B cell (primary cell): ENCODE data around the gene ASMTL. TPM values are rescaled to one million over a fixed set of nuclear protein-coding genes. Genes with fewer than 3 reads are reported as not detected.
"Not testable (repeated sequence)": the region's sequence is repeated elsewhere in the genome, so short reads cannot be mapped to it uniquely, and the experiment has no call there.

Experiments used
- ATAC-seq: fragments of 200-7000 bp; cut with Tn5 transposase; one replicate; pipeline ENCODE4 v1.10.0; 2021; ENCODE audit warnings: low read depth, mild to moderate bottlenecking, moderate number of reproducible peaks, moderate library complexity
- CTCF ChIA-PET: fragments of 350-600 bp; sonication (Branson Sonifier 250); formaldehyde crosslinking; loops from one replicate; lab custom pipeline; 2021; ENCODE audit warnings: antibody characterized with exemption, inconsistent platforms; lab: Charles Lee
- POLR2A ChIA-PET: fragments of 350-600 bp; sonication (Branson Sonifier 250); formaldehyde crosslinking; loops from one replicate; lab custom pipeline; 2021; ENCODE audit warnings: antibody characterized with exemption; lab: Charles Lee
- DNase-seq: peaks from one replicate; pipeline ENCODE4 v3.0.0; 2013
- H2AFZ ChIP-seq: 2 replicates; pipeline ENCODE4 v1.6.1; 2012; ENCODE audit warnings: mild to moderate bottlenecking, low read depth, low read length; ENCODE audit not compliant: insufficient read depth, poor library complexity, severe bottlenecking
- H3K27ac ChIP-seq, 2 donors: 1 replicate in 1 of 2; 2 replicates in 1 of 2; pipeline ENCODE4 v1.5.1; 2012 to 2013; ENCODE audit warnings: low read length in 2 of 2, mild to moderate bottlenecking in 2 of 2, moderate library complexity in 1 of 2
- H3K27me3 ChIP-seq, 4 experiments: fragments of 200-600 bp in 1 of 4; sonication (generic) in 1 of 4; replicated peaks in 1 of 4; 1 replicate in 2 of 4; 2 replicates in 2 of 4; pipeline versions ENCODE4 v1.6.1 to v1.7.0; 2013 to 2016; ENCODE audit warnings: low read length in 3 of 4, mild to moderate bottlenecking in 2 of 4, mixed read lengths in 1 of 4, moderate library complexity in 1 of 4; ENCODE audit not compliant: insufficient read depth in 4 of 4, control insufficient read depth in 3 of 4; ENCODE audit errors: control extremely low read depth in 1 of 4
- H3K36me3 ChIP-seq, 2 experiments: replicated peaks in 1 of 2; 1 replicate in 1 of 2; 2 replicates in 1 of 2; pipeline versions ENCODE4 v1.6.1 to v1.7.1; 2013; ENCODE audit warnings: low read length in 1 of 2; ENCODE audit not compliant: insufficient read depth in 2 of 2, control insufficient read depth in 1 of 2; ENCODE audit errors: control extremely low read depth in 1 of 2, extremely low read depth in 1 of 2
- H3K4me1 ChIP-seq, 2 donors: fragments of 200-600 bp in 1 of 2; sonication (generic) in 1 of 2; 1 replicate in 1 of 2; 2 replicates in 1 of 2; pipeline versions ENCODE4 v1.5.1 to v1.6.1; 2013 to 2017; ENCODE audit warnings: low read length in 2 of 2; ENCODE audit not compliant: control insufficient read depth in 2 of 2, insufficient read depth in 2 of 2
- H3K4me2 ChIP-seq: replicated peaks from 2 replicates; pipeline ENCODE3; 2012; ENCODE audit warnings: mild to moderate bottlenecking, low read depth, low read length; ENCODE audit not compliant: poor library complexity, severe bottlenecking
- H3K4me3 ChIP-seq, 5 experiments: fragments of 200-600 bp in 1 of 5; sonication (generic) in 1 of 5; 1 replicate in 3 of 5; 2 replicates in 2 of 5; pipeline versions ENCODE4 v1.5.1 to v1.7.0; 2011 to 2016; ENCODE audit warnings: low read length in 4 of 5, mild to moderate bottlenecking in 4 of 5, low read depth in 2 of 5, control low read depth in 1 of 5, moderate library complexity in 1 of 5; ENCODE audit not compliant: insufficient read depth in 1 of 5; ENCODE audit errors: control extremely low read depth in 1 of 5, extremely low read depth in 1 of 5
- H3K79me2 ChIP-seq: fragments of 200-600 bp; sonication (generic); one replicate; pipeline ENCODE4 v1.6.0; 2016; ENCODE audit warnings: low read length; ENCODE audit not compliant: control insufficient read depth, insufficient read depth
- H3K9ac ChIP-seq: fragments of 200-600 bp; sonication (generic); 2 replicates; pipeline ENCODE4 v1.6.1; 2017; ENCODE audit warnings: mild to moderate bottlenecking, low read length, moderate library complexity
- H3K9me3 ChIP-seq, 3 donors: one replicate each; pipeline versions ENCODE4 v1.6.1 to v1.7.1; 2013; ENCODE audit warnings: low read length in 2 of 3; ENCODE audit not compliant: control insufficient read depth in 2 of 3, insufficient read depth in 1 of 3; ENCODE audit errors: control extremely low read depth in 1 of 3
- H4K20me1 ChIP-seq: 2 replicates; pipeline ENCODE4 v1.6.0; 2012; ENCODE audit warnings: mild to moderate bottlenecking, low read length; ENCODE audit not compliant: insufficient read depth, control insufficient read depth, poor library complexity, severe bottlenecking
- H3K27ac Mint-ChIP-seq: one replicate; pipeline ENCODE4 v1.8.0; 2021; ENCODE audit warnings: mixed read lengths
- H3K27me3 Mint-ChIP-seq: one replicate; pipeline ENCODE4 v1.8.0; 2021; ENCODE audit warnings: mixed read lengths
- H3K4me1 Mint-ChIP-seq: one replicate; pipeline ENCODE4 v1.8.0; 2021; ENCODE audit warnings: mixed read lengths
- H3K4me3 Mint-ChIP-seq: one replicate; pipeline ENCODE4 v1.8.0; 2021; ENCODE audit warnings: mixed read lengths
- H3K9me3 Mint-ChIP-seq: one replicate; pipeline ENCODE4 v1.8.0; 2022; ENCODE audit warnings: mixed read lengths; ENCODE audit not compliant: insufficient read depth
- CTCF ChIP-seq: fragments of 200-600 bp; IDR thresholded peaks from one replicate; pipeline ENCODE4 v1.8.0; 2022; ENCODE audit warnings: antibody characterized with exemption, mild to moderate bottlenecking
- EZH2 ChIP-seq: IDR thresholded peaks from 2 replicates; pipeline ENCODE4 v1.6.1; 2012; ENCODE audit warnings: borderline replicate concordance, low read depth, mild to moderate bottlenecking, moderate library complexity, low read length; ENCODE audit not compliant: insufficient read depth, poor library complexity, severe bottlenecking
- WGBS: methylation state at CpG from one replicate; pipeline ENCODE4 v1.1.5; 2013; ENCODE audit warnings: missing lambda C conversion rate; ENCODE audit not compliant: insufficient coverage; 5-methylcytosine and 5-hydroxymethylcytosine counted together
- intact Hi-C: fragments of 100-400 bp; cut with micrococcal nuclease; formaldehyde crosslinking; loops from one replicate; pipeline ENCODE4 v1.10.0; 2022
- polyA plus RNA-seq: library from polyadenylated mRNA; depleted of rRNA; stranded (reverse); fragments of >200 nt; gene quantifications from 2 replicates; pipeline ENCODE4 v1.2.3, GENCODE V29; 2012
- total RNA-seq, 2 donors: library from RNA; stranded (reverse); fragments of 120-200 nt in 1 of 2; gene quantifications; 1 replicate in 1 of 2; 2 replicates in 1 of 2; pipeline versions ENCODE4 v1.2.3 to v1.2.4, GENCODE V29; 2013 to 2022

The ASMTL gene
- total and polyA plus RNA-seq, 2 donors (not counting 1 experiment from before 2014, with no cell fraction given), result 33.3 to 52.9 TPM

- ATAC-seq, H3K27me3 ChIP-seq, H3K27me3 Mint-ChIP-seq, CTCF ChIA-PET, H3K9me3 ChIP-seq, intact Hi-C loops, H2AFZ ChIP-seq, POLR2A ChIA-PET, H3K9ac ChIP-seq, DNase-seq, H3K9me3 Mint-ChIP-seq: not testable (repeated sequence)
- H3K27ac Mint-ChIP-seq, result peak overlapping the region; percentile 98
- Histone ChIP-seq H3K4me1 (peaks cover 43 to 77% of the 10 kb centered on the region in 2 donors), H3K4me3 (peak overlapping the region in 1 of 5 experiments; percentile 19), H3K4me2 (peak overlapping the region; percentile 75), H3K27ac (peak overlapping the region; percentile 68 to 89), H3K36me3 (peaks cover 4 to 60% of the 10 kb centered on the region in 2 experiments), H4K20me1 (peaks cover 70% of the 10 kb centered on the region), H3K79me2 (peaks cover 80% of the 10 kb centered on the region)
- WGBS, result no CpG with 5 or more reads among the region's 2 CpGs
- H3K4me3 Mint-ChIP-seq, result peak overlapping the region; percentile 80
- H3K4me1 Mint-ChIP-seq, result peaks cover 74% of the 10 kb centered on the region
These were observed 29.8 kb upstream of the ASMTL start for GRCh38 chrX:1482530-1482928.

GRCh38 chrX:1481636-1482529, 29.2 kb upstream of the ASMTL start:
- Histone ChIP-seq H4K20me1 (peaks cover 68% of the 10 kb centered on the region), H3K9me3 (peaks cover 0 to 8% (median 6%) of the 10 kb centered on the region in 3 donors), H3K36me3 (peaks cover 4 to 54% of the 10 kb centered on the region in 2 experiments), H2AFZ (peak overlapping the region; percentile 37), H3K27me3 (no peaks in the 10 kb centered on the region), H3K79me2 (peaks cover 80% of the 10 kb centered on the region), H3K27ac (peak overlapping the region; percentile 68 to 89), H3K4me2 (peak overlapping the region; percentile 75), H3K4me3 (peak overlapping the region in 4 of 5 experiments; percentile 19 to 45 (median 26)), H3K9ac (peak overlapping the region; percentile 51), H3K4me1 (peaks cover 44 to 72% of the 10 kb centered on the region in 2 donors)
- Mint-ChIP-seq H3K27me3 (no peaks in the 10 kb centered on the region), H3K27ac (peak overlapping the region; percentile 98), H3K4me3 (peak overlapping the region; percentile 80), H3K4me1 (peaks cover 74% of the 10 kb centered on the region), H3K9me3 (peaks cover 6% of the 10 kb centered on the region)
- ChIA-PET POLR2A (no interaction called here), CTCF (no interaction called here)
- TF ChIP-seq CTCF, result no peak
- no peak for TF ChIP-seq EZH2
- ATAC-seq (peak; percentile 75), DNase-seq (peak; percentile 88)
- WGBS, result 0% methylated on average over 26 of the region's 26 CpGs
- intact Hi-C loops, result loop anchor here (1.0 kb wide), 5 partner anchors 14 to 54 kb away; no protein-coding TSS in a partner anchor
